Stromal cell of bone marrow (primary cell): ENCODE data around the gene PPM1L.

Experiments used
- DNase-seq: peaks from one replicate; pipeline ENCODE4 v3.0.0-alpha.2; 2012; ENCODE audit warnings: low read depth

Gene PPM1L

DNA sequence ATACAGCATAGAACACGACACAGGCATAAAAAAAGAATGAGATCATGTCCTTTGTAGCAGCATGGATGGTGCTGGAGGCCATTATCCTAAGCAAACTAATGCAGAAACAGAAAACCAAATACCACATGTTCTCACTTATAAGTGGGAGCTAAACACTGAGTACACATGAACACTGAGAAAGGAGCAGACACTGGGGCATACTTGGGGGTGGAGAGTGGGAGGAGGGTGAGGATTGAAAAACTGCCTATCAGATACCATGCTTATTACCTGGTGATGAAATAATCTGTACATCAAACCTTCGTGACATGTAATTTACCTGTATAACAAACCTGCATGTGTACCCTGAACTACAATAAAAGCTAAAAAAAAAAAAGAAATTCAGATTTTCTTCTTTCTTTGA lies 100.4 kb downstream of the PPM1L start:
- DNase-seq: no peak

DNA sequence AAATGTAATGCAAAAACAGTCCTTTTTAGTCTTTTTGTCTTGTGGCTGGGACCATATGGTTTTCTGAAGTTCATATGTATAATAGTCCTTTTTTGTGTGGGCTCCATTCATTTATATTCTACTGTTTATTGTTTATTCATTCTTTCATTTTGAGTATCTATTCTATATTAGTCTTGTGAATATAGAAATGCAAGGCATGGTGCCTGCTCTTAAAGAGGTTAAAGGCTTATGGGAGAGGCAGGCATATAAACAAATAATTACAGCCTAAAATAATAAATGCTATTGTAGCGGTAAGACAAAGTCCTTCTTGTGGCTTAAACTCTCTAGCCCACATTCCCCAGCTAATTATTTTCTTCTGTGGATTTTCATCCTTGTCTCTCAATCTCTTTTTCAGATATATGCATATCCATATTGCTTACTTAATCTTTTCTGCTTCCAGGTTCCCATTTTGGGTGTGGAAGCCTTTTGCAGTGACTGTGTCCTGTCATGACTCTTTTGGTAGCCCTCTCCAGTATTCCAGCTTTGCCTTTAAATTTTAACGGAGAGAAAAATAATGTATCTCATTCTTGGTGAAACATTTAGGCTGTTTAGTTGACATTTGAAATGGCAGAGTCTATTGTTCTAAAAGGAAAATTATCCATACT lies 101.6 kb downstream of the PPM1L start:
- DNase-seq: no peak

DNA sequence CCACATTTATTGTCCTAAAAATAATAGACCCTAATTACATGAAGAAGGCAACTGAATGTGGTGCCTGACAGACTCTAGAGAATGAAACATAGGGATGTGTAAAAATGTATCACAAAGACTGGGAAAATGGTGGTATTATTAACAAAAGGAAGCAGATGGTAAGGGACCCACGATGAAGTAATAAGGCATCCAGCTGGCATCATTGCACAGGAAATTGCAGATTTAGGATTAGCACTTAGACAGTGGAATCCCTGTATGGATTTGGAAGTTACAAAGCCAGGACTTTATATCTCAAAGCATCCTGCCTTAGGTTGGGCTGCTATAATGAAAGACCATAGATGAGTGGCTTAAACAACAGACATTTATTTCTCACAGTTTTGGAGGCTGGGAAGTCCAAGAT lies 104.3 kb downstream of the PPM1L start:
- DNase-seq: no peak

DNA sequence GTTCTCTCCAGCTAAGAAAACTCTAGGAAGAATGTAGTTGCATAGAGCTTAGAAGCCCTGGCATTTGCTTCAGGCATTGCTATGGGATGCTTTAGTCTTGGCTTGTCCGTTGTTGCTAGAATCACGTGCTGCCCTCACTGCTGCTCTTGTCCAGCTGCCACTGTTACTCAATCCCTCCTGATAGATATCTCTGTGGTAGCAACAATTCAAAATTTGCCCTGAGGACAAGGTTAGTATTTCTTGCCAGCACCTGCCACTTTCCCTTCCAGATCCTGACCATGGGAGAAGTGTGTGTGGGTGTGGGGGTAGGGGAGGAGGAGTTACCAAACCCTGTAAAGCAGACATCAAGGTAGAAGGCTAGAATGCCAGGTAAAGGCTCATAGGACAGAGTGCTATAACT lies 113.8 kb downstream of the PPM1L start:
- DNase-seq: peak; percentile 3

DNA sequence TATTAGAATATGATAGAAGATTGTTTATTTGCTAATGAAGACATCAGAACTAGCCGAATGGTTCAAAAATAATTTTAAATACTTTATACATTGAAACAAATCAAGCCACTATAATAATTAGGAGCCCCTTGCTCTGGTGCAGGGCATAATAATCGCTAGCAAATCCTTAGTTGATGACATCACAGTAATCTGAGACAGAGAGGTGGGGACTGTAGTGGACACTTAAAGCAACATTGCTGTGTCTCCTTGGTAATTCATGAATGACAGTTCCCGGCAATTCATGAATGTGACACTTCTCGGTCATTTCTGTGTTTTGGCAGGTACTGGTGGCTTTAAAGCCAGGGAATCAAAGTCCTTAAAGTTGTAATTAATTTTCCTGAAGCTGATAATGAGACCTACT lies 114.3 kb downstream of the PPM1L start:
- DNase-seq: no peak

DNA sequence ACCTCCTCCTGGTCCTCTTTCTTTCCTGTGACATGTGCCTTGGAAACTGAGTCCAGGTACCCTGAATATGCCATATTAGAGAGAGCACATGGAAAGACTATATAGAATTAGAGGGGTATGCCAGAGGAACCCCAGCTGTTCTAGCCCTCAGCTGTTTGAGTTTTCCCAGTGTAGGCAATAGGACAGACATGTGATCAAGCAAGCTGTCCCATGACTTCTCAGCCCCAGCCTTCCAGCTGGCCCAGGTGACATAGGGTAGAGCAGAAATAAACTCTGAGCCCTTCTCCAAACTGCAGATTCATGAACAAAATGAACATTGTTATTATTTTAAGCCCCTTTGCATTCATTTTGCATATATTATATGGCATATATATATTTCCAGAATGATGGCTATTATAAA lies 118.7 kb downstream of the PPM1L start:
- DNase-seq: no peak

DNA sequence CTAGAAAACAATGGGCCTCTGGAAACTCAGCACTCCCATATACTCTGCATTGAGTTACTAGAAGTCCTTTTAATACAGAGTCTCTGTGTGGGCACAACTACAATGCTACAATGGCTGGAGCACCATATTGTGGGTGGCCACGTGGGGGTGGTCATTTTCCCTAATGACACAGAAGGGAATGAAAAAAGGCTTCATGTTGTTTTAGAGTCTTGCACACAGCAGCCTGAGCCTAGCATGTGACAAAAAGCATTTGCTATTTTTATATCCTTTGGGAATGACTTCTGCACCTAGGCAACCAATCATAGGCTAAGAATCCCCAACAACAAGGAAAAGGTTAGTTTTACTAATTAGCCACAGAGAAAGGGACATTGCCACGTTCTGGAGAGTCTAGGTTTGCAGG lies 120.6 kb downstream of the PPM1L start:
- no peak for DNase-seq

DNA sequence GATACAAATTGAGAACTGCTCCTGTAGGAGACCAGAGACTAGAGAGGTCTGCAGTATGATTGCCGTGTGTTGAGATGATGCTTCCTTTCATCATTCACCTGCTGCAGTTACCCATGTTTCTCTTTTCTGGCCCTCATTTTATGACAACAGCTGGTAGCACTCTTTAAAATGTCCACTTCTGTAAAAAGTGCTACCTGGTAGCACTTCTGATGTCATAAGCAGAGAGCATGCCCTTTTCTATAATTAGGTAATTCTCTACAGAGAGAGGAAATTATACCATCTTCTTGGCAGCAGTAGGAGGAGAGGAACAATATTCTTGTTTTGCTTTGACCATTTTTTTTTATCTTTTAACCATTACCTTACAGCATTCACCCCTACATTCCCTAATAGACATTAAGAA lies 123.8 kb downstream of the PPM1L start:
- no peak for DNase-seq

DNA sequence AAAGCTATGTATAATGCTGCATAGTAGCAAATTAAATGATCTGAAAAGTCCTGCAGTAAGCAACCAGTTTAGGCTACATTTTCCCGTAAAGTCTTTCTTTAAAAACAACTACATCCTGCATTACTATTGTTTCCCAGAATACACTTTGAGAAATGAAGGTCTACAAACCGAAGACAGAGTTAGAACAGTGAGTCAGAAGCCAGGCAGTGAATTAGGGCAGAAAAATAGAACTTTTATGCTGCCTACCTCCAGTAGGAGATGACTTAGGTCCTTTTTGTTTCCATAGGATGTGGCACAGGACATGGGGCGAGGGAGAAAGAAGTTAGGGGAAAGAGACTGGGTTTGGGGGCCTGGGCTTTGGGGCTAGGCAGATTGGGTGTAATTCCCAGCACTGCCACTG lies 127.3 kb downstream of the PPM1L start:
- no peak for DNase-seq

DNA sequence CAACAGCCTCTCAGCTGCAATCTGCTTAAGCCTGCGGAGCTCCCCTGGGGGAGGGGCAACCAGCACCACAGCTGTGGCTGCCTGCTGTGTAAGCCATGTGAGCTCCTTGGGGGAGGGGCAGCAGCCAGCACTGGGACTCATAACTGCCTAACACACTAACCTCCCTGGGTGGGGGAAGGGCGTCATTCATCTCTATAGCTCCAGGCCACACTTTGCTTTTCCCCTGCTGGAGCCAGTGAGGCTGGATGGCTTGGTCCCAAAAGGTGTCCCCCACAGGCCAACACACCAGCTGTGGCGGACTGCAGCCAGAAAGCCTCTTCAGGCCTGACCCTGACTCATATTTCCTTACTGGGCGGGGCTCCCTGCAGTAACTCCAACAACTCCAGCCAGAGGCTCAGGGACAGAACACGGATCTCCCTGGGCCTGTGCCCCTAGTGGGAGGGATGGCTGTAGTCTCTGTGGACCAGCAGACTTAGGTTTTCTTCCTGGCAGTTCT lies 129.8 kb downstream of the PPM1L start:
- peak; percentile 4 for DNase-seq

DNA sequence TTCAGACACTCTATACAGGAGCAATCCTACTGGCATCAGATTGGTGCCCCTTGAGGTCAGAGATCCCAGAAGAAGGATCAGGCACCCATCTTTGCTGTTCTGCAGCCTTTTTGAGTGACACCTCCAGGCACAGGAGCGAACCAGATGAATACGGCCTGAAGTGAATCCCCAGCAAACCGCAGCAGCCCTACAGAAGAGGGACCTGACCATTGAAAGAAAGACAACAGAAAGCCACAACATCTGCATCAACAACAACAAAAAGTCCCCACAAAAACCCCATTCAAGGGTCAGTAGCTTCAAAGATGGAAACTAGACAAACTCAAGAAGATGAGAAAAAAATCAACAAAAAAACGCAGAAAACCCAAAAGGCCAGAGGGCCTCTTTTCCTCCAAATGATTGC lies 130.4 kb downstream of the PPM1L start:
- DNase-seq: no peak

DNA sequence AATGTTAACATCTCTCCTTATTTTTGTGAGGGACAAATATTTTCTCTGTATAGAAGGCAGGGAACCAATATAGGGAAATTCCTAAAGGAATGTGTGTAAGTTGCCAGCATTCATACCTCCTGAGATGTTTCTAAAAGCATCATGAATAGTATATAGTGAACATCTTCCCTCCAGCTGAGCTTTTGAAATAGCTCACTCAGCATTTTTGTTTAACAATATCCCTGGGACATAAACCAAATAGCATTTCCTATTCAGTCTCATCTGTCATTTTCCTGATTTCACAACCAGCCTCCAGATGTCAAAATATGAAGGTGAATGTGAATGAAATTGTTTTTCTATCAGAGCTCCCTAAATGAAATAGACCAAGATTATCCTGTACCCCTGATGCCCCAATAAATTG lies 137.2 kb downstream of the PPM1L start:
- no peak for DNase-seq

DNA sequence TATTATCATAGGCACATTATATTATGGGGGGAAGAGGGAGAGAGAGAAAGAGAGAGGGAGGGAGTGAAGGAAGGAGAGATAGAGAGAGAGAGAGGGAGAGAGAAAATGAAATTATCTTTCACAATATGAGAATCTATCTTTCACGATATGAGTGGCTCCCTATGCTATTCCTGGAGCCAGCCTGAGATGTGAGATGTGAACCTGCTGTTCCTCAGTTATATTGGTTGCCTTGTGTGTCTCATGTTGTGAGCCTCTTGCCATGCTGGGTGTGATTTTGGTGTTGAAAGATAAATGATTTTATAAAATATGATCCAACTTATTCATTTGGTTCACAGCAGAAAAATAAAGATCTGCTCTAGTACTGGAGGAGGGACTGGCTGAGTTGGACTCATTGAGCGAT lies 148.7 kb downstream of the PPM1L start:
- no peak for DNase-seq

DNA sequence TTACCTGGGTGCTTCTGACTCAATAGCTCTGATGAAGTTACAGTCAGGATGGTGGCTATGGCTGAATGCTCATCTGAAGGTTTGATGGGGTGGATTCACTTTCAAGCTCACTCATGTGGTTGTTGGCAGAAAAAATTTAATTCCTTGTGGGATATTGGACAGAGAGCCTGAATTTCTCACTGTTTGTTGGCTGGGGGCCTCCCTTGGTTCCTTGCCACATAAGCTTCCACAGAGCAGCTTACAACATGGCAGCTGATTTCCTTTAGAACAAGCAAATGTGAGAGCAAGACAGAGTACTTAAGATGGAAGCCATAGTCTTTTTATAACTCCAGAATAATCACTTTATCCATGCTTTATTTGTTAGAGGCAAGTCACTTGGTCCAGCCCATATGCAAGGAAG lies 150.6 kb downstream of the PPM1L start:
- no peak for DNase-seq

DNA sequence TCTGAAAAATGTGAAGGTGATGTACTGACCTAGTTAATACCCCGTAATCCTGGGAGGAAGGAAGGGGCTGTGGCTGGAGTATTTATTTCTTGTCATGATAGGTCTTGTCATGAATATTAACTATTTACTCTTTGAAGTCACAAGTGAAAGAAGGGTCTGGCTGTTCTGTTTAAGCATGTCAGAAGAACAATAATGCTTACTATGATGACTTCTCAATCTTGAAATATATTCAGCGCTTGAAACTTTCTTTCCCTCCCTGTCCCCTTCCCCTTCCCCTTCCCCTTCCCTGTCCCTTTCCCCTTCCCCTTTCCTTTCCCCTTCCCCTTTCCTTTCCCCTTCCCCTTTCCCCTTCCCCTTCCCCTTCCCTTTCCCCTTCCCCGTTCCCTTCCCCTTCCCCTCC lies 153.9 kb downstream of the PPM1L start:
- DNase-seq: no peak

DNA sequence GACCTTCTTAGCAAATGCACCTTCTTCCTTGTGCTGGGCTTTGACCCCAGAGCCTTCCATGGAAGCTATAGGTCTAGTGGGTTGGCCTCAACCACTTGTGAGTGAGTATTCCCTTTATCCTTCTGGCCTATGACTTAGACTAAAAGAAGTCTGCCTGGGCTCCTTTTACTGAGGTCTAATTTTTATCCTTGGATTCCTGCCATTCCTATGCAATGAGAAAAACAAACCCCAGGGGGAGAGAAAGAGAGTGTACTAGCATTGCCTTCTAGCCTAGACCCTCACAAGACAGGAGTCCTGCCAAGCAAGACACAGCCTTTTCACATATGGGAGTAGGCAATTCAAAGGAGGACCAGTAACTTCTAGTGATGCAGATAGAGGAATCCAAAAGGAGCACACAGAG lies 155.4 kb downstream of the PPM1L start:
- no peak for DNase-seq

DNA sequence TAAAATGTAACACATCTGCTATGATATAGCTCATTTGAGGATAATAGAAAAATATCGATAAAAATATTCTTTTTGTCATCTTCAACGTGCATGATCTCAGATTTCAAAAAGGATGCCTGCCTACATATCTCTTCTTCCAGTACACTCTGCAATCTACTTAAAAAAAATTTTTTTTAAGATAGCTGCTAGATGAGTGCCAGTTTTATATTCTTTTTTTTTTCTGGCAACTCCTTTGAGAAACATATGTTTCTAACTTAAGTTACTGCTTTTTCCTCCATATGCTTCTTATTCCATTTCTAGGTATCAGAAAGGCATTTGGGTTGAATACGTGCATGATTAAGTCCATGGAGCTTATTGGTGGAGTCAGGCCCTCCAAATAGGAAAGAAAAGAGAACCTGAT lies 160.4 kb downstream of the PPM1L start:
- no peak for DNase-seq

DNA sequence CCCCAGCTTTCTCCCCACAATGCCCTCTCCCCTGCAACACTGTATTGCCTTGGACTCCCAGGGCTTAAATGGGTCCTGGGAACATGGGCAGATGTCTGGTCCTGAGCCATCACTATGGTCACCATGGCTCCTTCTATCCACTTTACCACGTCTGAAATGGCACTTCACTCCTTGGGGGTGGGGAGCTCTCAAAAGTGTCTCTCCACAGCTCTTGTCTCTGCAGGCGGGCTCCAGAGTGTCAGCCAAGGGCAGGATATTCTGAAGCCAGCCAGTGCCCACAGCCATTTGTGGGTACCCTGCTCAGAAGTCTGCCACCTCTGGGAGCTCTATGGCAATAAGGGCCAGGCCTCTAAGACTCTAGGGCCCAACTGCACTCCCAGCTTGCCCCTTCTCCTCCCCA lies 163.9 kb downstream of the PPM1L start:
- DNase-seq: no peak

DNA sequence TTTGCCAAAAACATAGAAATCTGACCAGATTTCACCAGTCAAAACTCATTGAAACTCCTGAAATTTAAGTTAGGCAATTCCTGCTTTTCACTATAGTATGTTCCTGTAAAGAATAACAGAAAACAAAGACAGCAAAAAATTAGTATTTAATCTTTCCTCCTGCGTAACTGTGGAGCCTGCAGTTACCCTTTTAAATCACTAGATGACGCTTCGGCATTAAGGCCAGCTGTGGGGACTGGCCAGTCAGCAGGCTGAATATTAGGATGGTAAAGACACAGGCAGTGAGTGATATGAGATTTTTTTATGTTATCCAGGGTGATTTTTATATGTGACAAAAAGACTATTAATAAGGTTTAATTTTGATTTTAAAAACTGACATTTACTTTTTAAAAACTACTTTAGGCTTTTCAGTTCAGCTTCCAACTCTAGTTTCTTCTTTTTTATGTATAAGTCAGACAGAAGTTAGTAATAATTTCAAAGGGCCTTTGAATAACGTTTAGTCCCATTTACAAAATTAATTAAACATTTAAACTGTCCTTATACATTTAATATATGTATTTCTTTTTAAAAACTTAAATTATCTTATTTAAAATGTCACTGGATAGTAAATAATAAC lies 165.1 kb downstream of the PPM1L start:
- peak; percentile 40 for DNase-seq

DNA sequence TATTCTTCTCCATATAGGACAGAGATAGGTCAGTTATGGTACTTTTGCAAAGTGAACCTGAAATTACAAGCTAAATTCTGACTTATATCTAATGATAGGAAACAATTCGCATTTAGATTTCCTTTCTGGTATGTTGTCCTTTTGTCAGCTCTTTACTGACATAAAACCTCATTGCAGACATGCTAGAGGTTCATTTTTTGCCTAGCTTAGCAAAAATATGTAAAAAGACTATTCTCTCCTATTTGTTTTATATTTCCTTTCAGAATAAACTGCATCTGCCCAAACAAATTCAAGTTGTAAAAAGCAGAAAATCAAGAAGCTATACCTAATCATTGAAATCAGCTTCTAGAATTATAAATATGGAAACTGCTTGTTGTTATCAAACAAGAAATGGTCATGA lies 168.7 kb downstream of the PPM1L start:
- DNase-seq: no peak

DNA sequence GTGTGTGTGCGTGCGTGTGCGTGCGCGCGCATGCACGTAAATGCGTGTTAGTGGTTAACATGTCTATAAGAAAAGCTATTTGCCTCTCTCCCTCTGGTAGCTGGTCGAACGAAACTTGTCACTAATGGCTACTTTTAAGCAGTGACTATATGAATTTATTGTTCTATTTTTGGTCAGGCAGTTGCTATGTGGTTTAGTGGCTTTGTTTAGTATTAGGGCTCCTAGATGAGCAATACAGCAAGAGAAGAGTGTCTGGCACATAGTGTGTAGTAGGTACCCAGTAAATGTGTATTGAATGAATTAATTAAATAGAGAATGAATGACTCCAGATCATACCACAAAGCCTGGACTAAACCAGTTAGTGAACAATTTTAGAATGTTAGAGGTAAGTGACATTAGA lies 171.6 kb downstream of the PPM1L start:
- DNase-seq: no peak

DNA sequence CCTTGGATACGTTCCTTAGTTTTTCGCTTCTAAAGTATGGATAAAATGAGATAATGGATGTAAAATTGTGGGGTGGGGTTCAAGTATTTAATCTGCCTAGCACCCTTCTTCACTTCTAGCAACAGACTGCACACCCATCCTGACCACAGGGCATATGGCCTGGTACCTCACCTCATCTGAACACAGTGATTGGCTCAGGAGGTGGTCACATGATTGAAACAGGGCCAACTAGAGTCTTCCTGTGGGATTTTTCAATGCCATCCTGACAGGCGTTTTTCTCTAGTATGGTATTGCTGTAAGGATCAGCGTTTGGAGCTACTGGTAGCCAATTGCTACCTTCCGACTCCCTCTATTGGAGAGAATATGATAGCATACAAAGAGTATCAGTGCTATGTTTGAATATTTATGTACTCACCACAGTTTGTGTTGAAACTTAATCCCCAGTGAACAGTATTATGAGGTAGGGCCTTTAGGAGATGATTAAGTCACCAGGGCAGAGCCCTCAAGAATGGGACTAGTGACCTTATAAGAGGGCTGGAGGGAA lies 172.2 kb downstream of the PPM1L start:
- no peak for DNase-seq

DNA sequence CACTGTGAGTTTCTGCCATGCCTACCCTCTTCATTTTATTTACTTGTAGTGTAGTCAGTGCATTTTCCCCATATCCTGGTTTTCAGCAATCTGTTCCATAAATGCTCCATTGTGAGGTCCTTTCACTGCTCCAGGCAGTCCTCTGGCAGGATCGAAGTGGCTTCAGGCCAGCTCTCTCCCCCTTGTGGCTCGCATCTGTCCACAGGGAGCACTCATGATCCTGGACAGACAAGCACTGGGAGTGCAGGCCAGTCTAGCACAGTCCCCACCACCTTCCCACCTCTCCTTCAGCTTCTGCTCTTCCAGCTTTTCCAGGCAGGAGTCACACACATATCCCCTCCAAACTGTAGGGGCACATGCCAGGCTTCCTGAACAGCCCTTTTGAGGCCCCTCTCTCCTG lies 173.6 kb downstream of the PPM1L start:
- DNase-seq: no peak

DNA sequence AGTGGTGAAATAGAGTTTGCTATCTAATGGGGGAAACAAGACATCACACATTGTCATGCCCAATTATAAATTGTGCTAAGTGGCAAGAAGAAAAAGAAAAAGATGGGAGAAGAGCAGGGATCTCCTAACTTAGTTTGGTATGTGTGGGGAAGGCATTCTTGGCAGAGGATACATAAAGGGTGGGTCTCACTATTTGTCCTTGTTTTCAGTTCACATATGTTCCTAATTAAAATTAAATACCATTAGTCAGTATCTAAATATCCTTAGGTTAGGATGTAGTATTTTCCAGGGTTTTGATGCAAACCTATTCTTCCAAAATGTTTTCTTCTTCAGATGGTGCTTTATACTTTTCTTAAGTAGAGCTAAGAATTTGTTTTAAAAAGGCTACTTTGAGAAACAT lies 175.4 kb downstream of the PPM1L start:
- DNase-seq: no peak
